Measurements from ENCODE around the gene IL6R.
"Not testable (repeated sequence)": the region's sequence is repeated elsewhere in the genome, so short reads cannot be mapped to it uniquely, and the experiment has no call there.

IL6R gene

GRCh38 chr1:154404984-154405746 lies at the start of gene IL6R:
TSS of gene IL6R (plus strand) at chr1:154405343. CDS start at chr1:154405630, 287 bp downstream.
- DNase-seq (ENCODE audit: low read depth): peak; percentile 82

GRCh38 chr1:154358519-154358918 lies 46.6 kb upstream of the IL6R start:
- DNase-seq (ENCODE audit: low read depth): no peak

- DNase-seq (ENCODE audit: low read depth): no peak
These were observed 44.9 kb upstream of the IL6R start for GRCh38 chr1:154360288-154360687.

GRCh38 chr1:154360881-154361280 lies 44.3 kb upstream of the IL6R start:
- not testable (repeated sequence) for DNase-seq (ENCODE audit: low read depth)

- no peak for DNase-seq (ENCODE audit: low read depth)
These were observed 43.8 kb upstream of the IL6R start for GRCh38 chr1:154361357-154361756.

GRCh38 chr1:154371436-154371835 lies 33.7 kb upstream of the IL6R start:
- no peak for DNase-seq (ENCODE audit: low read depth)

- not testable (repeated sequence) for DNase-seq (ENCODE audit: low read depth)
These were observed 31.3 kb upstream of the IL6R start for GRCh38 chr1:154373777-154374357.

- no peak for DNase-seq (ENCODE audit: low read depth)
These were observed 25.8 kb upstream of the IL6R start for GRCh38 chr1:154379301-154379700.

- no peak for DNase-seq (ENCODE audit: low read depth)
These were observed 20.3 kb upstream of the IL6R start for GRCh38 chr1:154384650-154385489.

- no peak for DNase-seq (ENCODE audit: low read depth)
These were observed 18.3 kb upstream of the IL6R start for GRCh38 chr1:154386643-154387352.

GRCh38 chr1:154391086-154391770 lies 13.9 kb upstream of the IL6R start:
- peak; percentile 20 for DNase-seq (ENCODE audit: low read depth)

- DNase-seq (ENCODE audit: low read depth): no peak
These were observed 7.0 kb upstream of the IL6R start for GRCh38 chr1:154398141-154398540.

GRCh38 chr1:154398678-154399077 lies 6.5 kb upstream of the IL6R start:
- DNase-seq (ENCODE audit: low read depth): no peak

GRCh38 chr1:154400381-154400801 lies 4.8 kb upstream of the IL6R start:
- no peak for DNase-seq (ENCODE audit: low read depth)

- no peak for DNase-seq (ENCODE audit: low read depth)
These were observed 2.7 kb upstream of the IL6R start for GRCh38 chr1:154402409-154402921.

GRCh38 chr1:154403261-154403943 lies 1.7 kb upstream of the IL6R start:
- no peak for DNase-seq (ENCODE audit: low read depth)

- DNase-seq (ENCODE audit: low read depth): no peak
These were observed 1.2 kb upstream of the IL6R start for GRCh38 chr1:154403983-154404382.

GRCh38 chr1:154404511-154404931 lies 622 bp upstream of the IL6R start:
- no peak for DNase-seq (ENCODE audit: low read depth)

GRCh38 chr1:154405747-154406571 lies 816 bp downstream of the IL6R start:
- peak; percentile 24 for DNase-seq (ENCODE audit: low read depth)

- DNase-seq (ENCODE audit: low read depth): no peak
These were observed 1.4 kb downstream of the IL6R start for GRCh38 chr1:154406572-154406879.
